MM.1S (cell line): Measurements from ENCODE around the gene RNGTT.

Experiments
- EZH2phosphoT487 ChIP-seq: fragments of 300-600 bp; sonication (generic); IDR thresholded peaks from 2 replicates; pipeline ENCODE4 v1.6.1; 2018; ENCODE audit warnings: antibody characterized with exemption, low read length
- TF ChIP-seq, protein P1 (sequence below): fragments of 300-600 bp; sonication (generic); IDR thresholded peaks from 2 replicates; pipeline ENCODE4 v1.5.1; 2016; ENCODE audit warnings: antibody characterized with exemption, low read length, mixed read lengths

DNA sequence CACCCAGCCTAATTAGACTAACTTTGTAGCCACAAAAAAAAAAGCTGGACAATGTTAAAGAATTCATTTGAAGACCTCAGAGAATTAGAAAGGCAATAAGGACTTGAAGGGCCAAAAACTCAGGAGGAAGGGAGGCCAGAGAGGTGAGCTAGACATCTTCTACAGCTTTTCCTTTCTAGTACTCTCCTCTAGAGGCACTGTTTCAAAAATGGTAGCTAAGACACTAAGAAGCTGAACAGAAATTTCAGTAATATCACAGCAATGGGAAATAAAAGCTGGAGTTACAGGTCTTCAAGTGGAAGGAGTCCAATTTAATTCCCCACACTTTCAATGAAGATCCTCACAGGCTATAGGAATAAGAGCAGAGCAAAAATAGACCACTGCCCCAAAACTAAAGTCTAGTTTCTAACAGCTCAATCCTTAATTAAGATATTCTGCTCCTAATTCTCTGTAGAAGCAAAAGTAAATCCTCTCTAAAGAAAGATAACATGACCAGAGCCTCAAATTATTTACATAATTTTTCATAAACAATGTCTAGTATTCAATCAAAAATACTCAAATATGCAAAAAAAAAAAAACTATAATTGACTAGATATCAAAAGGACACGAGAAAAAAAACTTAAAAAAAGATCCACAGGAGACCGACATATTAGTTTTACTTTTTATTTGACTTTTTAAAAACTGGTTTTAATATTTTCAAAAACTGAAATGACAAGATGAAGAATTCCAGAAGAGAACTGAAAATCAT is 63.7 kb downstream of the RNGTT start:
- TF ChIP-seq, protein P1, sequence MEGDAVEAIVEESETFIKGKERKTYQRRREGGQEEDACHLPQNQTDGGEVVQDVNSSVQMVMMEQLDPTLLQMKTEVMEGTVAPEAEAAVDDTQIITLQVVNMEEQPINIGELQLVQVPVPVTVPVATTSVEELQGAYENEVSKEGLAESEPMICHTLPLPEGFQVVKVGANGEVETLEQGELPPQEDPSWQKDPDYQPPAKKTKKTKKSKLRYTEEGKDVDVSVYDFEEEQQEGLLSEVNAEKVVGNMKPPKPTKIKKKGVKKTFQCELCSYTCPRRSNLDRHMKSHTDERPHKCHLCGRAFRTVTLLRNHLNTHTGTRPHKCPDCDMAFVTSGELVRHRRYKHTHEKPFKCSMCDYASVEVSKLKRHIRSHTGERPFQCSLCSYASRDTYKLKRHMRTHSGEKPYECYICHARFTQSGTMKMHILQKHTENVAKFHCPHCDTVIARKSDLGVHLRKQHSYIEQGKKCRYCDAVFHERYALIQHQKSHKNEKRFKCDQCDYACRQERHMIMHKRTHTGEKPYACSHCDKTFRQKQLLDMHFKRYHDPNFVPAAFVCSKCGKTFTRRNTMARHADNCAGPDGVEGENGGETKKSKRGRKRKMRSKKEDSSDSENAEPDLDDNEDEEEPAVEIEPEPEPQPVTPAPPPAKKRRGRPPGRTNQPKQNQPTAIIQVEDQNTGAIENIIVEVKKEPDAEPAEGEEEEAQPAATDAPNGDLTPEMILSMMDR: peak; percentile 35
- no peak for TF ChIP-seq EZH2phosphoT487
